HG02610 (cell line): Measurements from ENCODE around the gene MYH15.

ENCODE experiments used
- ATAC-seq: cut with Tn5 transposase; IDR thresholded peaks from one replicate; pipeline ENCODE4 v1.9.1; 2021; ENCODE audit warnings: mild to moderate bottlenecking, moderate library complexity; ENCODE audit not compliant: unreplicated experiment

The MYH15 gene

GRCh38 chr3:108473711-108474110 is 36.7 kb downstream of the MYH15 start:
- ATAC-seq = no peak

GRCh38 chr3:108472001-108472591 is 38.3 kb downstream of the MYH15 start:
- no peak for ATAC-seq

GRCh38 chr3:108471426-108471825 is 39.0 kb downstream of the MYH15 start:
- ATAC-seq = no peak

GRCh38 chr3:108469126-108469525 is 41.3 kb downstream of the MYH15 start:
- no peak for ATAC-seq

- ATAC-seq = no peak
These were observed 41.8 kb downstream of the MYH15 start for GRCh38 chr3:108468577-108468976.

- ATAC-seq = no peak
These were observed 47.5 kb downstream of the MYH15 start for GRCh38 chr3:108462899-108463298.

GRCh38 chr3:108461661-108462111 is 48.7 kb downstream of the MYH15 start:
- ATAC-seq = no peak

GRCh38 chr3:108459225-108459624 is 51.2 kb downstream of the MYH15 start:
- no peak for ATAC-seq

- ATAC-seq = no peak
These were observed 55.1 kb downstream of the MYH15 start for GRCh38 chr3:108455212-108455705.

GRCh38 chr3:108453565-108453964 is 56.8 kb downstream of the MYH15 start:
- no peak for ATAC-seq

- ATAC-seq = no peak
These were observed 60.0 kb downstream of the MYH15 start for GRCh38 chr3:108450444-108450843.

- ATAC-seq = peak; percentile 67
These were observed 61.8 kb downstream of the MYH15 start for GRCh38 chr3:108448593-108448992.

- no peak for ATAC-seq
These were observed 63.1 kb downstream of the MYH15 start for GRCh38 chr3:108447096-108447847.

GRCh38 chr3:108442281-108442680 is 68.1 kb downstream of the MYH15 start:
- no peak for ATAC-seq

- no peak for ATAC-seq
These were observed 68.9 kb downstream of the MYH15 start for GRCh38 chr3:108441518-108441917.

- no peak for ATAC-seq
These were observed 69.3 kb downstream of the MYH15 start for GRCh38 chr3:108441071-108441507.

- ATAC-seq = no peak
These were observed 71.9 kb downstream of the MYH15 start for GRCh38 chr3:108438542-108438941.

GRCh38 chr3:108437439-108437838 is 73.0 kb downstream of the MYH15 start:
- ATAC-seq = no peak

GRCh38 chr3:108433928-108434327 is 76.5 kb downstream of the MYH15 start:
- no peak for ATAC-seq

GRCh38 chr3:108432431-108432830 is 78.0 kb downstream of the MYH15 start:
- ATAC-seq = no peak

GRCh38 chr3:108430540-108430939 is 79.9 kb downstream of the MYH15 start:
- no peak for ATAC-seq

- ATAC-seq = no peak
These were observed 81.8 kb downstream of the MYH15 start for GRCh38 chr3:108428586-108428985.
